SU-DHL-6 (cell line): Measurements from ENCODE around the gene CACNA1G.

Experiments used
- EZH2phosphoT487 ChIP-seq: fragments of 200-600 bp; sonication (generic), shearing (Covaris generic); conservative IDR thresholded peaks from 2 replicates; pipeline ENCODE4 v1.6.1; 2018; ENCODE audit warnings: mild to moderate bottlenecking, antibody characterized with exemption, low read length, moderate library complexity, mixed read lengths
- TF ChIP-seq, protein P1 (sequence below): fragments of 200-600 bp; sonication (generic); IDR thresholded peaks from one replicate; pipeline ENCODE4 v1.5.1; 2017; ENCODE audit warnings: antibody characterized with exemption, mild to moderate bottlenecking, low read length, moderate library complexity; ENCODE audit not compliant: insufficient read depth, poor library complexity, severe bottlenecking

DNA sequence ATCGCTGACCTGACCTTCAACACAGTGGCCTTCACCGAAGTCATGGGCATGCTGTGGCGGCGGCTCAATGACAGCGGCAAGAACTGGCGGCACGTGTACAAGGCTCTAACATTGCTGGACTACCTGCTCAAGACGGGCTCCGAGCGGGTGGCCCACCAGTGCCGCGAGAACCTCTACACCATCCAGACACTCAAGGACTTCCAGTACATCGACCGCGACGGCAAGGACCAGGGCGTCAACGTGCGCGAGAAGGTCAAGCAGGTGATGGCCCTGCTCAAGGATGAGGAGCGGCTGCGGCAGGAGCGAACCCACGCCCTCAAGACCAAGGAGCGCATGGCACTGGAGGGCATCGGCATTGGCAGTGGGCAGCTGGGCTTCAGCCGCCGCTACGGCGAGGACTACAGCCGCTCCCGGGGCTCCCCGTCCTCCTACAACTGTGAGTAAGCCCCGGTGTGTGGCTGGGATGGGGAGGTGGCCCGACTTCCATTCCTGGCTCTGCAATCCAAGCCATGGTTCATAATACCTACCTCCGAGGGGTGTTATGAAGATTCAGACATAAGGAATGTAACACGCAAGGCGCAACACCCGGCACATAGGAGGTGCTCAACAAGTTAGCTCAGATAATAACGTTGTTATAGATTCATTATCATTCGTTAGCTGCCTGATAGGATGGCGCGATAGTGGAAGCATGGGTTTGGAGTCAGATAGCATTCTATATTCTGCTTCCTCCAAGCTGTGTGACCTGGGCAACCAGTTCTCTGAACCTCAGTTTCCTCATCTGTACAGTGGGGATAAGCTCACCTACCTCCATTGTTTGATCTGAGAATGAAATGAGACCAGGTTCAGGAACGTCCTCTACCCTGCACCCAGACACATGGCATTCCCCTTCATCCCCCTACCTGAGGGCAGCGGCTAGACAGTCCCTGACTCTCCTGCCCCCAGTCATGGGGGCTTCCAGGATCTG lies 23.6 kb upstream of the CACNA1G start:
- TF ChIP-seq, protein P1, sequence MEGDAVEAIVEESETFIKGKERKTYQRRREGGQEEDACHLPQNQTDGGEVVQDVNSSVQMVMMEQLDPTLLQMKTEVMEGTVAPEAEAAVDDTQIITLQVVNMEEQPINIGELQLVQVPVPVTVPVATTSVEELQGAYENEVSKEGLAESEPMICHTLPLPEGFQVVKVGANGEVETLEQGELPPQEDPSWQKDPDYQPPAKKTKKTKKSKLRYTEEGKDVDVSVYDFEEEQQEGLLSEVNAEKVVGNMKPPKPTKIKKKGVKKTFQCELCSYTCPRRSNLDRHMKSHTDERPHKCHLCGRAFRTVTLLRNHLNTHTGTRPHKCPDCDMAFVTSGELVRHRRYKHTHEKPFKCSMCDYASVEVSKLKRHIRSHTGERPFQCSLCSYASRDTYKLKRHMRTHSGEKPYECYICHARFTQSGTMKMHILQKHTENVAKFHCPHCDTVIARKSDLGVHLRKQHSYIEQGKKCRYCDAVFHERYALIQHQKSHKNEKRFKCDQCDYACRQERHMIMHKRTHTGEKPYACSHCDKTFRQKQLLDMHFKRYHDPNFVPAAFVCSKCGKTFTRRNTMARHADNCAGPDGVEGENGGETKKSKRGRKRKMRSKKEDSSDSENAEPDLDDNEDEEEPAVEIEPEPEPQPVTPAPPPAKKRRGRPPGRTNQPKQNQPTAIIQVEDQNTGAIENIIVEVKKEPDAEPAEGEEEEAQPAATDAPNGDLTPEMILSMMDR, result no peak
- no peak for TF ChIP-seq EZH2phosphoT487
